CD4-positive, CD25-positive, alpha-beta regulatory T cell (primary cell): ENCODE results near the gene WDR31. TPM values are rescaled to one million over a fixed set of nuclear protein-coding genes. Genes with fewer than 3 reads are reported as not detected.

ENCODE experiments used
- ATAC-seq, 2 donors: fragments of 150-1000 bp; cut with Tn5 transposase; one replicate each; pipeline ENCODE4 v1.10.0; 2021; ENCODE audit warnings: low read depth in 2 of 2, moderate number of reproducible peaks in 2 of 2, moderate library complexity in 1 of 2
- DNase-seq, 3 donors: peaks; one replicate each; pipeline versions ENCODE4 v3.0.0 to v3.0.0-alpha.2; 2012 to 2022; ENCODE audit warnings: mixed read lengths in 1 of 3
- H3K27ac ChIP-seq: one replicate; pipeline ENCODE4 v1.7.0; 2013; ENCODE audit warnings: mild to moderate bottlenecking, low read length; ENCODE audit not compliant: insufficient read depth, poor library complexity, severe bottlenecking
- H3K27me3 ChIP-seq: one replicate; pipeline ENCODE4 v1.7.0; 2013; ENCODE audit warnings: low read length; ENCODE audit not compliant: control insufficient read depth, insufficient read depth
- H3K36me3 ChIP-seq: one replicate; pipeline ENCODE4 v1.7.0; 2013; ENCODE audit warnings: mild to moderate bottlenecking, low read length, moderate library complexity; ENCODE audit not compliant: control insufficient read depth, insufficient read depth
- H3K4me1 ChIP-seq: 2 replicates; pipeline ENCODE4 v1.7.0; 2013; ENCODE audit warnings: mild to moderate bottlenecking, low read length; ENCODE audit not compliant: insufficient read depth, control insufficient read depth, poor library complexity, severe bottlenecking
- H3K4me3 ChIP-seq: one replicate; pipeline ENCODE4 v1.7.0; 2013; ENCODE audit warnings: low read depth, mild to moderate bottlenecking, low read length, moderate library complexity
- H3K9me3 ChIP-seq, 2 experiments: 1 replicate in 1 of 2; 2 replicates in 1 of 2; pipeline ENCODE4 v1.7.0; 2013; ENCODE audit warnings: low read length in 2 of 2, mild to moderate bottlenecking in 1 of 2, moderate library complexity in 1 of 2; ENCODE audit not compliant: control insufficient read depth in 2 of 2
- H3K27ac Mint-ChIP-seq, 3 donors: one replicate each; pipeline ENCODE4 v1.8.0; 2020 to 2022; ENCODE audit warnings: mild to moderate bottlenecking in 3 of 3, mixed read lengths in 3 of 3, moderate library complexity in 2 of 3
- H3K27me3 Mint-ChIP-seq: one replicate; pipeline ENCODE4 v1.8.0; 2022; ENCODE audit warnings: mild to moderate bottlenecking, mixed read lengths
- H3K36me3 Mint-ChIP-seq: one replicate; pipeline ENCODE4 v1.8.0; 2020; ENCODE audit warnings: mixed read lengths
- H3K4me1 Mint-ChIP-seq, 4 donors: one replicate each; pipeline ENCODE4 v1.8.0; 2020 to 2022; ENCODE audit warnings: mixed read lengths in 4 of 4, mild to moderate bottlenecking in 1 of 4
- H3K4me3 Mint-ChIP-seq, 4 donors: one replicate each; pipeline ENCODE4 v1.8.0; 2020 to 2022; ENCODE audit warnings: mild to moderate bottlenecking in 4 of 4, mixed read lengths in 4 of 4, moderate library complexity in 3 of 4
- H3K9me3 Mint-ChIP-seq, 7 donors: one replicate each; pipeline ENCODE4 v1.8.0; 2020 to 2022; ENCODE audit warnings: mixed read lengths in 7 of 7, mild to moderate bottlenecking in 3 of 7, moderate library complexity in 2 of 7
- polyA plus RNA-seq, 4 donors: library from polyadenylated mRNA; unstranded; fragments of 300-500 nt; fragmentation: Illumina TruSeq; gene quantifications; one replicate each; pipeline ENCODE4 v1.2.3, GENCODE V29; 2021
- total RNA-seq: library from RNA; stranded (reverse); gene quantifications from one replicate; pipeline ENCODE4 v1.2.3, GENCODE V29; 2022

WDR31 gene
- total and polyA plus RNA-seq, 5 donors from 2014 or later = 0.06 to 0.32 (median 0.19) TPM; not detected in 1

GRCh38 chr9:113289091-113289490 lies 51.0 kb downstream of the WDR31 start:
- no peaks in the 10 kb centered on the region for H3K9me3 Mint-ChIP-seq
- H3K4me3 Mint-ChIP-seq = no peak overlapping the region
- peaks cover 0 to 12% (median 0%) of the 10 kb centered on the region in 4 donors for H3K4me1 Mint-ChIP-seq
- no peaks in the 10 kb centered on the region for H3K27me3 Mint-ChIP-seq
- no peak overlapping the region for H3K4me3 ChIP-seq
- no peaks in the 10 kb centered on the region for H3K9me3 ChIP-seq
- H3K27ac Mint-ChIP-seq = no peak overlapping the region
- no peak for ATAC-seq
- no peak overlapping the region for H3K27ac ChIP-seq
- DNase-seq = no peak
- no peaks in the 10 kb centered on the region for H3K27me3 ChIP-seq
- H3K36me3 ChIP-seq = peaks cover 85% of the 10 kb centered on the region
- H3K4me1 ChIP-seq = no peaks in the 10 kb centered on the region
- peaks cover 53% of the 10 kb centered on the region for H3K36me3 Mint-ChIP-seq

- no peak overlapping the region for H3K4me3 ChIP-seq
- peaks cover 57% of the 10 kb centered on the region for H3K36me3 Mint-ChIP-seq
- peak overlapping the region in 1 of 3 donors; percentile 28 for H3K27ac Mint-ChIP-seq
- peaks cover 77% of the 10 kb centered on the region for H3K36me3 ChIP-seq
- no peaks in the 10 kb centered on the region for H3K9me3 ChIP-seq
- DNase-seq (no peak), ATAC-seq (no peak)
- H3K27ac ChIP-seq = no peak overlapping the region
- H3K4me3 Mint-ChIP-seq = peak overlapping the region in 1 of 4 donors; percentile 56
- peaks cover 12% of the 10 kb centered on the region for H3K4me1 ChIP-seq
- peaks cover 5 to 36% (median 32%) of the 10 kb centered on the region in 4 donors for H3K4me1 Mint-ChIP-seq
- H3K27me3 Mint-ChIP-seq = no peaks in the 10 kb centered on the region
- H3K9me3 Mint-ChIP-seq = no peaks in the 10 kb centered on the region
- H3K27me3 ChIP-seq = no peaks in the 10 kb centered on the region
These were observed 58.7 kb downstream of the WDR31 start for GRCh38 chr9:113281356-113281755.

- Mint-ChIP-seq H3K27me3 (no peaks in the 10 kb centered on the region), H3K9me3 (no peaks in the 10 kb centered on the region), H3K4me1 (peaks cover 10 to 41% (median 31%) of the 10 kb centered on the region in 4 donors), H3K4me3 (peak overlapping the region in 2 of 4 donors; percentile 26 to 58), H3K27ac (peak overlapping the region in 1 of 3 donors; percentile 39), H3K36me3 (peaks cover 47% of the 10 kb centered on the region)
- Histone ChIP-seq H3K27me3 (no peaks in the 10 kb centered on the region), H3K36me3 (peaks cover 56% of the 10 kb centered on the region), H3K27ac (no peak overlapping the region), H3K4me1 (peaks cover 30% of the 10 kb centered on the region), H3K9me3 (no peaks in the 10 kb centered on the region), H3K4me3 (no peak overlapping the region)
- ATAC-seq = no peak
- no peak for DNase-seq
These were observed 61.2 kb downstream of the WDR31 start for GRCh38 chr9:113278840-113279239.

- Mint-ChIP-seq H3K4me3 (no peak within 1 kb of the TSS), H3K36me3 (peaks cover 38% of the 10 kb centered on the region), H3K9me3 (no peaks in the 10 kb centered on the region), H3K4me1 (peaks cover 14 to 41% (median 31%) of the 10 kb centered on the region in 4 donors), H3K27me3 (no peaks in the 10 kb centered on the region), H3K27ac (no peak within 1 kb of the TSS)
- H3K27ac ChIP-seq = peak within 1 kb of the TSS; percentile 95
- peaks cover 56% of the 10 kb centered on the region for H3K36me3 ChIP-seq
- H3K4me3 ChIP-seq = peak within 1 kb of the TSS; percentile 92
- H3K4me1 ChIP-seq = peaks cover 30% of the 10 kb centered on the region
- no peaks in the 10 kb centered on the region for H3K27me3 ChIP-seq
- H3K9me3 ChIP-seq = no peaks in the 10 kb centered on the region
- DNase-seq (peak; percentile 94 to 98 (median 96)), ATAC-seq (peak; percentile 95)
These were observed 64.6 kb downstream of the WDR31 start, which contains the start of the genes CDC26 and PRPF4 for GRCh38 chr9:113275157-113276131. Gene CDC26 (minus strand): TSS chr9:113275572. CDS start chr9:113272507, 3,065 bp downstream. Gene PRPF4 (plus strand): TSS chr9:113275658. CDS start chr9:113275744, 86 bp downstream.

GRCh38 chr9:113274474-113275156 lies 65.5 kb downstream of the WDR31 start:
- DNase-seq = peak; percentile 32 to 74 (median 69)
- Histone ChIP-seq H3K27ac (peak overlapping the region; percentile 95), H3K9me3 (no peaks in the 10 kb centered on the region), H3K4me3 (peak overlapping the region; percentile 92), H3K27me3 (no peaks in the 10 kb centered on the region), H3K36me3 (peaks cover 56% of the 10 kb centered on the region), H3K4me1 (peaks cover 30% of the 10 kb centered on the region)
- H3K9me3 Mint-ChIP-seq = no peaks in the 10 kb centered on the region
- H3K27ac Mint-ChIP-seq = no peak overlapping the region
- no peaks in the 10 kb centered on the region for H3K27me3 Mint-ChIP-seq
- H3K4me1 Mint-ChIP-seq = peaks cover 14 to 43% (median 31%) of the 10 kb centered on the region in 4 donors
- H3K4me3 Mint-ChIP-seq = no peak overlapping the region
- peaks cover 36% of the 10 kb centered on the region for H3K36me3 Mint-ChIP-seq
- peak; percentile 3 to 14 for ATAC-seq

- H3K4me1 Mint-ChIP-seq = peaks cover 14 to 32% (median 22%) of the 10 kb centered on the region in 4 donors
- Histone ChIP-seq H3K27ac (no peak overlapping the region), H3K4me3 (no peak overlapping the region), H3K36me3 (peaks cover 67% of the 10 kb centered on the region), H3K4me1 (peaks cover 10% of the 10 kb centered on the region), H3K9me3 (no peaks in the 10 kb centered on the region), H3K27me3 (no peaks in the 10 kb centered on the region)
- H3K27me3 Mint-ChIP-seq = no peaks in the 10 kb centered on the region
- peak overlapping the region in 2 of 3 donors; percentile 8 to 16 for H3K27ac Mint-ChIP-seq
- no peak for ATAC-seq
- H3K4me3 Mint-ChIP-seq = peak overlapping the region in 1 of 4 donors; percentile 21
- DNase-seq = no peak
- H3K36me3 Mint-ChIP-seq = peaks cover 39% of the 10 kb centered on the region
- H3K9me3 Mint-ChIP-seq = no peaks in the 10 kb centered on the region
These were observed 70.2 kb downstream of the WDR31 start for GRCh38 chr9:113269871-113270270.

GRCh38 chr9:113269355-113269754 lies 70.7 kb downstream of the WDR31 start:
- no peak for ATAC-seq
- Mint-ChIP-seq H3K4me3 (peak overlapping the region in 1 of 4 donors; percentile 21), H3K36me3 (peaks cover 40% of the 10 kb centered on the region), H3K9me3 (no peaks in the 10 kb centered on the region), H3K27ac (no peak overlapping the region), H3K27me3 (no peaks in the 10 kb centered on the region), H3K4me1 (peaks cover 14 to 28% (median 21%) of the 10 kb centered on the region in 4 donors)
- DNase-seq = peak in 1 of 3 donors; percentile 8
- peaks cover 67% of the 10 kb centered on the region for H3K36me3 ChIP-seq
- H3K4me3 ChIP-seq = no peak overlapping the region
- no peak overlapping the region for H3K27ac ChIP-seq
- no peaks in the 10 kb centered on the region for H3K27me3 ChIP-seq
- H3K4me1 ChIP-seq = peaks cover 5% of the 10 kb centered on the region
- no peaks in the 10 kb centered on the region for H3K9me3 ChIP-seq
